ENCODE measurements around the gene NRG3. TPM values are rescaled to one million over a fixed set of nuclear protein-coding genes. Genes with fewer than 3 reads are reported as not detected.

Gene NRG3
- total RNA-seq, 2 experiments from 2014 or later = not detected

GRCh38 chr10:82399850-82400249 lies 524.9 kb downstream of the NRG3 start:
- ChIA-PET POLR2A (interaction anchor here (0.7 kb wide), 1 partner anchor 1471 kb away, joined by 4 read pairs; no protein-coding TSS in a partner anchor), CTCF (no interaction called here)
- Histone ChIP-seq H3K4me3 (ENCODE audit: low read length) (no peak overlapping the region), H3K27ac (ENCODE audit: low read depth in 1 of 2, low read length in 2 of 2) (no peak overlapping the region), H3K9me3 (ENCODE audit: control insufficient read depth in 1 of 2, insufficient read depth in 1 of 2, low read length in 2 of 2) (peaks cover 0 to 4% of the 10 kb centered on the region in 2 experiments), H3K36me3 (ENCODE audit: insufficient read depth, low read length) (no peaks in the 10 kb centered on the region), H3K4me1 (ENCODE audit: insufficient read depth, low read length) (no peaks in the 10 kb centered on the region), H3K27me3 (ENCODE audit: control insufficient read depth in 1 of 2, insufficient read depth in 2 of 2, low read length in 2 of 2) (no peaks in the 10 kb centered on the region)
- DNase-seq (no peak), ATAC-seq (ENCODE audit: poor library complexity) (no peak)
- no peaks in the 10 kb centered on the region for H3K36me3 Mint-ChIP-seq (ENCODE audit: low read depth)
- no peaks in the 10 kb centered on the region for H3K4me1 Mint-ChIP-seq (ENCODE audit: low read depth)
- H3K4me3 Mint-ChIP-seq = no peak overlapping the region
- H3K27ac Mint-ChIP-seq = no peak overlapping the region
- peaks cover 2% of the 10 kb centered on the region for H3K9me3 Mint-ChIP-seq
- TF ChIP-seq CTCF (IDR thresholded peaks at IDR 0.05) = no peak
- intact Hi-C loops (cut with DNase I, micrococcal nuclease) = no loop called here
- no peaks in the 10 kb centered on the region for H3K27me3 Mint-ChIP-seq

- no peak for ATAC-seq (ENCODE audit: poor library complexity)
- Mint-ChIP-seq H3K4me1 (ENCODE audit: low read depth) (no peaks in the 10 kb centered on the region), H3K27ac (no peak overlapping the region), H3K4me3 (no peak overlapping the region), H3K27me3 (no peaks in the 10 kb centered on the region), H3K36me3 (ENCODE audit: low read depth) (no peaks in the 10 kb centered on the region), H3K9me3 (no peaks in the 10 kb centered on the region)
- Histone ChIP-seq H3K27me3 (ENCODE audit: control insufficient read depth in 1 of 2, insufficient read depth in 2 of 2, low read length in 2 of 2) (no peaks in the 10 kb centered on the region), H3K4me3 (ENCODE audit: low read length) (no peak overlapping the region), H3K27ac (ENCODE audit: low read depth in 1 of 2, low read length in 2 of 2) (no peak overlapping the region), H3K9me3 (ENCODE audit: control insufficient read depth in 1 of 2, insufficient read depth in 1 of 2, low read length in 2 of 2) (peaks cover 0 to 4% of the 10 kb centered on the region in 2 experiments), H3K36me3 (ENCODE audit: insufficient read depth, low read length) (no peaks in the 10 kb centered on the region), H3K4me1 (ENCODE audit: insufficient read depth, low read length) (no peaks in the 10 kb centered on the region)
- intact Hi-C loops (cut with DNase I, micrococcal nuclease) = no loop called here
- ChIA-PET POLR2A (no interaction called here), CTCF (no interaction called here)
- no peak for DNase-seq
- no peak for TF ChIP-seq CTCF (IDR thresholded peaks at IDR 0.05)
Measured at GRCh38 chr10:82400841-82401240, 525.8 kb downstream of the NRG3 start.

GRCh38 chr10:82402906-82403401 lies 528.0 kb downstream of the NRG3 start:
- H3K36me3 Mint-ChIP-seq (ENCODE audit: low read depth) = no peaks in the 10 kb centered on the region
- H3K27ac Mint-ChIP-seq = no peak overlapping the region
- Histone ChIP-seq H3K27me3 (ENCODE audit: control insufficient read depth in 1 of 2, insufficient read depth in 2 of 2, low read length in 2 of 2) (no peaks in the 10 kb centered on the region), H3K4me1 (ENCODE audit: insufficient read depth, low read length) (no peaks in the 10 kb centered on the region), H3K9me3 (ENCODE audit: control insufficient read depth in 1 of 2, insufficient read depth in 1 of 2, low read length in 2 of 2) (peaks cover 0 to 1% of the 10 kb centered on the region in 2 experiments), H3K36me3 (ENCODE audit: insufficient read depth, low read length) (no peaks in the 10 kb centered on the region), H3K4me3 (ENCODE audit: low read length) (no peak overlapping the region), H3K27ac (ENCODE audit: low read depth in 1 of 2, low read length in 2 of 2) (no peak overlapping the region)
- no peak for TF ChIP-seq CTCF (IDR thresholded peaks at IDR 0.05)
- H3K4me3 Mint-ChIP-seq = no peak overlapping the region
- no peak for ATAC-seq (ENCODE audit: poor library complexity)
- intact Hi-C loops (cut with DNase I, micrococcal nuclease) = no loop called here
- no peaks in the 10 kb centered on the region for H3K4me1 Mint-ChIP-seq (ENCODE audit: low read depth)
- CTCF ChIA-PET = no interaction called here
- no peaks in the 10 kb centered on the region for H3K9me3 Mint-ChIP-seq
- no peaks in the 10 kb centered on the region for H3K27me3 Mint-ChIP-seq
- POLR2A ChIA-PET = no interaction called here
- DNase-seq = no peak
